Measurements from ENCODE around the gene VCP.

DNA sequence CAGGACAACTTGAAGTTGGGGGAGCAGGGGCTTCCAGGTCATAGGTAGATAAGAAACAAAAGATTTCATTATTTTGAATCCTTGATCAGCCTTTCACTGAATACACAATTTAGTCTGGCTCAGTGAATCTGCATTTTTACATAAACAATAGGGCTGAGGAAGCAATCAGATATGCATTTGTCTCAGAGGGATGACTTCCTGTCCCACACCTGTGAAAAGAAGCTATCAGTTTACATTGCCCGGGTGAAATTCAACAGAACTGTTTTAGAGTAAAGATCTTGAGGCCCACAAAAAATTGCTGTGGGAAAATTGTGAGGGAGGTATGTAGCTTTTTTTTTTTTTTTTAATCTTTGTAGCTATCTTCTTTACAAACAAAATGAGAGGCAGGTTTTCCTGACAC, 44.6 kb downstream of the VCP start:
- TF ChIP-seq, protein P1, sequence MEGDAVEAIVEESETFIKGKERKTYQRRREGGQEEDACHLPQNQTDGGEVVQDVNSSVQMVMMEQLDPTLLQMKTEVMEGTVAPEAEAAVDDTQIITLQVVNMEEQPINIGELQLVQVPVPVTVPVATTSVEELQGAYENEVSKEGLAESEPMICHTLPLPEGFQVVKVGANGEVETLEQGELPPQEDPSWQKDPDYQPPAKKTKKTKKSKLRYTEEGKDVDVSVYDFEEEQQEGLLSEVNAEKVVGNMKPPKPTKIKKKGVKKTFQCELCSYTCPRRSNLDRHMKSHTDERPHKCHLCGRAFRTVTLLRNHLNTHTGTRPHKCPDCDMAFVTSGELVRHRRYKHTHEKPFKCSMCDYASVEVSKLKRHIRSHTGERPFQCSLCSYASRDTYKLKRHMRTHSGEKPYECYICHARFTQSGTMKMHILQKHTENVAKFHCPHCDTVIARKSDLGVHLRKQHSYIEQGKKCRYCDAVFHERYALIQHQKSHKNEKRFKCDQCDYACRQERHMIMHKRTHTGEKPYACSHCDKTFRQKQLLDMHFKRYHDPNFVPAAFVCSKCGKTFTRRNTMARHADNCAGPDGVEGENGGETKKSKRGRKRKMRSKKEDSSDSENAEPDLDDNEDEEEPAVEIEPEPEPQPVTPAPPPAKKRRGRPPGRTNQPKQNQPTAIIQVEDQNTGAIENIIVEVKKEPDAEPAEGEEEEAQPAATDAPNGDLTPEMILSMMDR (IDR thresholded peaks at IDR 0.05; ENCODE audit: insufficient read depth, low read length, poor library complexity, severe bottlenecking): no peak
- no peak for TF ChIP-seq EZH2phosphoT487 (conservative IDR thresholded peaks at IDR 0.05; ENCODE audit: low read length)
